ENCODE data around the gene PHGDH.

GRCh38 chr1:119664067-119664466 is 47.7 kb upstream of the PHGDH start:
- TF ChIP-seq GATA2 (IDR thresholded peaks at IDR 0.05; ENCODE audit: low read depth, low read length) (no peak), GATA3 (IDR thresholded peaks at IDR 0.05; ENCODE audit: low read depth, low read length) (no peak)

Measured in SH-SY5Y (cell line).